ENCODE results near the gene CPPED1.
A peak's percentile ranks its signal among the peaks of the same experiment; 100 is the strongest.

- TF ChIP-seq POLR2AphosphoS5 (IDR thresholded peaks at IDR 0.05; ENCODE audit: low read depth, low read length) (0 out of 2 replicates have a peak, but pooled peaks have one; percentile 25), CTCF (IDR thresholded peaks at IDR 0.05 in 2 of 3, conservative IDR thresholded peaks at IDR 0.05 in 1 of 3; ENCODE audit: borderline replicate concordance in 1 of 3, insufficient read depth in 1 of 3, low read depth in 2 of 3, low read length in 2 of 3) (no peak), EZH2 (IDR thresholded peaks at IDR 0.05) (no peak), TCF7L2 (IDR thresholded peaks at IDR 0.05; ENCODE audit: borderline replicate concordance, extremely low read depth, insufficient read depth, insufficient read length) (no peak), POLR2A (IDR thresholded peaks at IDR 0.05; ENCODE audit: borderline replicate concordance, extremely low read depth, insufficient read depth, insufficient read length) (no peak), EZH2phosphoT487 (IDR thresholded peaks at IDR 0.05; ENCODE audit: borderline replicate concordance) (no peak), RAD21 (IDR thresholded peaks at IDR 0.05; ENCODE audit: low read depth) (no peak), ZBTB33 (IDR thresholded peaks at IDR 0.05; ENCODE audit: extremely low read depth, insufficient replicate concordance, low read length) (no peak), FOSL1 (IDR thresholded peaks at IDR 0.05; ENCODE audit: low read depth) (peak; percentile 90), SP1 (IDR thresholded peaks at IDR 0.05; ENCODE audit: low read depth) (peak; percentile 80), ELF1 (IDR thresholded peaks at IDR 0.05; ENCODE audit: borderline replicate concordance, low read depth) (no peak; the same call in 1 of the 2 replicates)
Observed at GRCh38 chr16:12612598-12613101, 191.0 kb downstream of the CPPED1 start.
